ENCODE results near the gene MFN1.

Gene MFN1

DNA sequence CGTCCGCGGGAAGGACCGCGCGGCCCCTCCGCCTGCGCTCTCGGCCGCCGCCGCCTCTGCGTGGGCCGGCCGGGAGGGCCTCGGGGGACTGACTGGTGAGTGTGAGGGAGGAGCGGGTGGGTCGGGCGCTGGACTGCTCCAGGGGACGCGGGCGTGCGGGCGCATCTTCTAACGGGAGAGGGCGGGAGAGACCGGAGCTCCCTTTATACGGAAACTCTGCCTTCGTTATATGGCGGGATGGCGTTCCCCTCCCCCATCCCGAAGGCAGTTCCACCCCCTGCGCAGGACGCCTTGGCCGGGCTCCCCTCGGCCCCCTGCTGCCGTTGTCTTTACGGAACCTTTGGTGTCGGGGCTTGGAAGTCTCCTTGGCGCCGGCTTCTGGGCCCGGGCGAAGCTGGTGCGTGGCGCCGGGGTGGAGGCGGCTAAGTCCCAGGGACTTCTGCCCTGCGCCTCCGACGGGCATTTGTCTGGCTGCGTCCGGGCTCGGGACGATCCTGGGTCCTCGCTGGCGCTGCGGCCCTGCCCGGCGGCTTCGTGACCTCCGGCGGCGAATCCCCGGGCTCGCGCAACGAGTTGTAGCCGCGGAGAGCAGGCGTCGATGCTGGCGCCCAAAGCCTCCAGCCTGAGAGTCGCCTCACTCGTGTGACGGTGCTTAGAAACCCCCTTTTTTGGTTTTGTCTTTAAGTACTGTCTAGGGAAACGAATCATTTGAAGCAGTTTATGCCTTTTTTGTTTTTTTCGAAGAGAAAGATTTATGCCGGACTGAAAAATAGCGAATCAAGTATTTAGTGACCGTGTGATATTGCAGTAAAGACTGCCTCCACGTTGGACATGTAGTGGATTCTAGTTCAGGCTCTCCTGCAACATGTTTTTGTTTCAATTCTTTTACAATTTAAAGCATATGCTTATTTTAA lies 24.1 kb upstream of the MFN1 start (continued):
- TF ChIP-seq, protein P1, sequence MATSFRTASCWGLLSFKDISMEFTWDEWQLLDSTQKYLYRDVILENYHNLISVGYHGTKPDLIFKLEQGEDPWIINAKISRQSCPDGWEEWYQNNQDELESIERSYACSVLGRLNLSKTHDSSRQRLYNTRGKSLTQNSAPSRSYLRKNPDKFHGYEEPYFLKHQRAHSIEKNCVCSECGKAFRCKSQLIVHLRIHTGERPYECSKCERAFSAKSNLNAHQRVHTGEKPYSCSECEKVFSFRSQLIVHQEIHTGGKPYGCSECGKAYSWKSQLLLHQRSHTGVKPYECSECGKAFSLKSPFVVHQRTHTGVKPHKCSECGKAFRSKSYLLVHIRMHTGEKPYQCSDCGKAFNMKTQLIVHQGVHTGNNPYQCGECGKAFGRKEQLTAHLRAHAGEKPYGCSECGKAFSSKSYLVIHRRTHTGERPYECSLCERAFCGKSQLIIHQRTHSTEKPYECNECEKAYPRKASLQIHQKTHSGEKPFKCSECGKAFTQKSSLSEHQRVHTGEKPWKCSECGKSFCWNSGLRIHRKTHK (tag by site-specific recombination; IDR thresholded peaks at IDR 0.05) = no peak
- TF ChIP-seq ZFP41 (tag by site-specific recombination; IDR thresholded peaks at IDR 0.05; ENCODE audit: borderline replicate concordance) (no peak), ZNF518A (tag by site-specific recombination; conservative IDR thresholded peaks at IDR 0.05; ENCODE audit: low read depth) (no peak), ZBTB20 (tag by site-specific recombination; IDR thresholded peaks at IDR 0.05) (peak; percentile 68; the same call in 1 of the 2 replicates), ZNF549 (tag by site-specific recombination; IDR thresholded peaks at IDR 0.05) (no peak), ZNF335 (tag by site-specific recombination; conservative IDR thresholded peaks at IDR 0.05) (peak; percentile 89), ZBTB44 (tag by site-specific recombination; IDR thresholded peaks at IDR 0.05) (no peak), ZNF785 (tag by site-specific recombination; IDR thresholded peaks at IDR 0.05) (no peak), MEIS1 (CRISPR knock-in tag; IDR thresholded peaks at IDR 0.05; ENCODE audit: borderline replicate concordance) (no peak), ZNF274 (IDR thresholded peaks at IDR 0.05; ENCODE audit: low read length) (no peak), ZNF274 (tag by site-specific recombination; IDR thresholded peaks at IDR 0.05; ENCODE audit: borderline replicate concordance) (no peak), ZNF747 (tag by site-specific recombination; IDR thresholded peaks at IDR 0.05) (no peak), ZNF266 (tag by site-specific recombination; IDR thresholded peaks at IDR 0.05; ENCODE audit: low read depth) (no peak), ZNF544 (tag by site-specific recombination; IDR thresholded peaks at IDR 0.05) (no peak), ZNF138 (tag by site-specific recombination; IDR thresholded peaks at IDR 0.05; ENCODE audit: borderline replicate concordance) (no peak), ZNF19 (tag by site-specific recombination; IDR thresholded peaks at IDR 0.05; ENCODE audit: low read depth) (no peak), ZFP37 (tag by site-specific recombination; IDR thresholded peaks at IDR 0.05) (peak; percentile 98; the same call in 1 of the 2 replicates), HOXA7 (CRISPR knock-in tag; IDR thresholded peaks at IDR 0.05; ENCODE audit: borderline replicate concordance) (no peak), SCRT1 (tag by site-specific recombination; IDR thresholded peaks at IDR 0.05; ENCODE audit: borderline replicate concordance) (no peak)
- TF ChIP-seq, protein P2, sequence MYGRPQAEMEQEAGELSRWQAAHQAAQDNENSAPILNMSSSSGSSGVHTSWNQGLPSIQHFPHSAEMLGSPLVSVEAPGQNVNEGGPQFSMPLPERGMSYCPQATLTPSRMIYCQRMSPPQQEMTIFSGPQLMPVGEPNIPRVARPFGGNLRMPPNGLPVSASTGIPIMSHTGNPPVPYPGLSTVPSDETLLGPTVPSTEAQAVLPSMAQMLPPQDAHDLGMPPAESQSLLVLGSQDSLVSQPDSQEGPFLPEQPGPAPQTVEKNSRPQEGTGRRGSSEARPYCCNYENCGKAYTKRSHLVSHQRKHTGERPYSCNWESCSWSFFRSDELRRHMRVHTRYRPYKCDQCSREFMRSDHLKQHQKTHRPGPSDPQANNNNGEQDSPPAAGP (tag by site-specific recombination; IDR thresholded peaks at IDR 0.05) = peak; percentile 58
- TF ChIP-seq, protein P3, sequence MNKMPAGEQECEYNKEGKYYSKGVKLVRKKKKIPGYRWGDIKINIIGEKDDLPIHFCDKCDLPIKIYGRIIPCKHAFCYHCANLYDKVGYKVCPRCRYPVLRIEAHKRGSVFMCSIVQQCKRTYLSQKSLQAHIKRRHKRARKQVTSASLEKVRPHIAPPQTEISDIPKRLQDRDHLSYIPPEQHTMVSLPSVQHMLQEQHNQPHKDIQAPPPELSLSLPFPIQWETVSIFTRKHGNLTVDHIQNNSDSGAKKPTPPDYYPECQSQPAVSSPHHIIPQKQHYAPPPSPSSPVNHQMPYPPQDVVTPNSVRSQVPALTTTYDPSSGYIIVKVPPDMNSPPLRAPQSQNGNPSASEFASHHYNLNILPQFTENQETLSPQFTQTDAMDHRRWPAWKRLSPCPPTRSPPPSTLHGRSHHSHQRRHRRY (tag by site-specific recombination; IDR thresholded peaks at IDR 0.05) = no peak
